Anterior cingulate cortex (tissue), 58 donors: ENCODE measurements around the gene LEKR1.

ENCODE experiments used
- DNase-seq, 58 donors: peaks; one replicate each; lab custom pipeline; 2025; lab: John Stamatoyannopoulos, UW

The LEKR1 gene

GRCh38 chr3:157089455-157090221, 263.5 kb downstream of the LEKR1 start:
- DNase-seq = no peak

GRCh38 chr3:157091083-157091833, 265.1 kb downstream of the LEKR1 start:
- no peak for DNase-seq

- DNase-seq = no peak
Observed at GRCh38 chr3:157092230-157092629, 266.1 kb downstream of the LEKR1 start.

- DNase-seq = no peak
Observed at GRCh38 chr3:157093096-157093495, 266.9 kb downstream of the LEKR1 start.

- no peak for DNase-seq
Observed at GRCh38 chr3:157094301-157094700, 268.1 kb downstream of the LEKR1 start.

- DNase-seq = no peak
Observed at GRCh38 chr3:157094751-157095480, 268.8 kb downstream of the LEKR1 start.
